Effector memory CD4-positive, alpha-beta T cell (primary cell): ENCODE data around the gene WDR41.
"Not testable (repeated sequence)": the region's sequence is repeated elsewhere in the genome, so short reads cannot be mapped to it uniquely, and the experiment has no call there.

Source experiments
- DNase-seq, 3 donors: peaks; one replicate each; pipeline ENCODE4 v3.0.0-alpha.2; 2020
- H3K27ac ChIP-seq: 2 replicates; pipeline ENCODE4 v1.7.0; 2013; ENCODE audit warnings: mild to moderate bottlenecking, low read length, moderate library complexity; ENCODE audit not compliant: insufficient read depth, poor library complexity, severe bottlenecking
- H3K27me3 ChIP-seq: replicated peaks from 2 replicates; pipeline ENCODE4 v1.7.0; 2013; ENCODE audit warnings: mild to moderate bottlenecking, low read length; ENCODE audit not compliant: insufficient read depth, control insufficient read depth, poor library complexity, severe bottlenecking
- H3K36me3 ChIP-seq: 2 replicates; pipeline ENCODE4 v1.7.0; 2013; ENCODE audit warnings: mild to moderate bottlenecking, low read length, moderate library complexity; ENCODE audit not compliant: control insufficient read depth, insufficient read depth
- H3K4me1 ChIP-seq: 2 replicates; pipeline ENCODE4 v1.7.0; 2013; ENCODE audit warnings: low read length, mild to moderate bottlenecking; ENCODE audit not compliant: control insufficient read depth, insufficient read depth, poor library complexity, severe bottlenecking
- H3K4me3 ChIP-seq: 2 replicates; pipeline ENCODE4 v1.7.0; 2013; ENCODE audit warnings: low read length, low read depth, mild to moderate bottlenecking; ENCODE audit not compliant: insufficient read depth, poor library complexity, severe bottlenecking
- H3K9me3 ChIP-seq: 2 replicates; pipeline ENCODE4 v1.7.0; 2013; ENCODE audit warnings: mild to moderate bottlenecking, low read length, moderate library complexity; ENCODE audit not compliant: control insufficient read depth

Gene WDR41

GRCh38 chr5:77394064-77394715, 97.9 kb downstream of the WDR41 start:
- Histone ChIP-seq H3K36me3 (no peaks in the 10 kb centered on the region), H3K27ac (no peak overlapping the region), H3K27me3 (no peaks in the 10 kb centered on the region), H3K4me3 (no peak overlapping the region), H3K9me3 (no peaks in the 10 kb centered on the region), H3K4me1 (no peaks in the 10 kb centered on the region)
- no peak for DNase-seq

GRCh38 chr5:77391240-77391765, 100.8 kb downstream of the WDR41 start:
- no peaks in the 10 kb centered on the region for H3K27me3 ChIP-seq
- no peaks in the 10 kb centered on the region for H3K4me1 ChIP-seq
- no peak overlapping the region for H3K4me3 ChIP-seq
- no peaks in the 10 kb centered on the region for H3K36me3 ChIP-seq
- H3K27ac ChIP-seq = no peak overlapping the region
- H3K9me3 ChIP-seq = no peaks in the 10 kb centered on the region
- DNase-seq = no peak

- H3K4me1 ChIP-seq = no peaks in the 10 kb centered on the region
- no peak for DNase-seq
- no peak overlapping the region for H3K27ac ChIP-seq
- no peaks in the 10 kb centered on the region for H3K9me3 ChIP-seq
- no peak overlapping the region for H3K4me3 ChIP-seq
- H3K27me3 ChIP-seq = no peaks in the 10 kb centered on the region
- H3K36me3 ChIP-seq = no peaks in the 10 kb centered on the region
These were observed 101.3 kb downstream of the WDR41 start for GRCh38 chr5:77390795-77391194.

- Histone ChIP-seq H3K27me3 (no peaks in the 10 kb centered on the region), H3K36me3 (no peaks in the 10 kb centered on the region), H3K9me3 (no peaks in the 10 kb centered on the region), H3K4me3 (no peak overlapping the region), H3K27ac (no peak overlapping the region), H3K4me1 (no peaks in the 10 kb centered on the region)
- no peak for DNase-seq
These were observed 101.9 kb downstream of the WDR41 start for GRCh38 chr5:77390221-77390620.

- no peak overlapping the region for H3K4me3 ChIP-seq
- DNase-seq = no peak
- no peaks in the 10 kb centered on the region for H3K4me1 ChIP-seq
- no peaks in the 10 kb centered on the region for H3K36me3 ChIP-seq
- H3K27me3 ChIP-seq = no peaks in the 10 kb centered on the region
- no peaks in the 10 kb centered on the region for H3K9me3 ChIP-seq
- H3K27ac ChIP-seq = no peak overlapping the region
These were observed 102.4 kb downstream of the WDR41 start for GRCh38 chr5:77389746-77390145.

- not testable (repeated sequence) for H3K27ac ChIP-seq, DNase-seq, H3K27me3 ChIP-seq, H3K4me1 ChIP-seq, H3K9me3 ChIP-seq, H3K36me3 ChIP-seq, H3K4me3 ChIP-seq
These were observed 105.8 kb downstream of the WDR41 start for GRCh38 chr5:77386340-77386739.

- not testable (repeated sequence) for H3K27ac ChIP-seq, H3K4me1 ChIP-seq, H3K4me3 ChIP-seq, H3K9me3 ChIP-seq, H3K27me3 ChIP-seq, H3K36me3 ChIP-seq, DNase-seq
These were observed 108.8 kb downstream of the WDR41 start for GRCh38 chr5:77383336-77383735.
